MCF 10A (cell line): ENCODE measurements around the gene CLEC2L. TPM values are rescaled to one million over a fixed set of nuclear protein-coding genes. Genes with fewer than 3 reads are reported as not detected.

ENCODE experiments used
- BruUV-seq: library from RNA; stranded (reverse); fragments of 400-500 nt; replicated peaks from 2 replicates; lab custom pipeline; 2021; lab: Mats Ljungman, UMichigan
- CTCF ChIA-PET: fragments of 300-600 bp; sonication (Branson Sonifier 250); formaldehyde crosslinking; extraction: SDS; loops from one replicate; lab custom pipeline; 2021; ENCODE audit warnings: antibody characterized with exemption, inconsistent platforms; lab: Yijun Ruan, JAX
- POLR2A ChIA-PET: fragments of 300-600, 350-650 bp; sonication (Branson Sonifier 250); formaldehyde crosslinking; extraction: SDS; loops from one replicate; lab custom pipeline; 2020; ENCODE audit warnings: antibody characterized with exemption, inconsistent platforms; lab: Yijun Ruan, JAX
- DNase-seq: peaks from one replicate; pipeline ENCODE4 v3.0.0-alpha.2; 2018; ENCODE audit not compliant: unreplicated experiment
- H3K27ac Mint-ChIP-seq: one replicate; pipeline ENCODE4 v1.8.0; 2022; ENCODE audit warnings: mild to moderate bottlenecking, low read depth, mixed read lengths; ENCODE audit not compliant: unreplicated experiment
- H3K27me3 Mint-ChIP-seq: one replicate; pipeline ENCODE4 v1.8.0; 2022; ENCODE audit warnings: mixed read lengths; ENCODE audit not compliant: insufficient read depth, unreplicated experiment
- H3K36me3 Mint-ChIP-seq: one replicate; pipeline ENCODE4 v1.8.0; 2022; ENCODE audit warnings: mild to moderate bottlenecking, moderate library complexity, mixed read lengths; ENCODE audit not compliant: insufficient read depth, unreplicated experiment
- H3K4me1 Mint-ChIP-seq: one replicate; pipeline ENCODE4 v1.8.0; 2022; ENCODE audit warnings: mixed read lengths; ENCODE audit not compliant: insufficient read depth, unreplicated experiment
- H3K4me3 Mint-ChIP-seq: one replicate; pipeline ENCODE4 v1.8.0; 2022; ENCODE audit warnings: mild to moderate bottlenecking, moderate library complexity, mixed read lengths; ENCODE audit not compliant: unreplicated experiment
- H3K9me3 Mint-ChIP-seq: one replicate; pipeline ENCODE4 v1.8.0; 2022; ENCODE audit warnings: mixed read lengths; ENCODE audit not compliant: unreplicated experiment
- intact Hi-C: fragments of 100-400 bp; cut with micrococcal nuclease; formaldehyde crosslinking; loops from 2 replicates; pipeline ENCODE4 v1.14.1; 2022
- total RNA-seq: library from RNA; stranded (reverse); gene quantifications from 2 replicates; pipeline ENCODE4 v1.2.3, GENCODE V29; 2022
- TF ChIP-seq, protein P1 (sequence below): fragments of 200-600 bp; IDR thresholded peaks from one replicate; pipeline ENCODE4 v1.8.0; 2022; ENCODE audit warnings: antibody characterized with exemption, mild to moderate bottlenecking; ENCODE audit not compliant: unreplicated experiment

The CLEC2L gene
- total RNA-seq, 1 experiment from 2014 or later = not detected

DNA sequence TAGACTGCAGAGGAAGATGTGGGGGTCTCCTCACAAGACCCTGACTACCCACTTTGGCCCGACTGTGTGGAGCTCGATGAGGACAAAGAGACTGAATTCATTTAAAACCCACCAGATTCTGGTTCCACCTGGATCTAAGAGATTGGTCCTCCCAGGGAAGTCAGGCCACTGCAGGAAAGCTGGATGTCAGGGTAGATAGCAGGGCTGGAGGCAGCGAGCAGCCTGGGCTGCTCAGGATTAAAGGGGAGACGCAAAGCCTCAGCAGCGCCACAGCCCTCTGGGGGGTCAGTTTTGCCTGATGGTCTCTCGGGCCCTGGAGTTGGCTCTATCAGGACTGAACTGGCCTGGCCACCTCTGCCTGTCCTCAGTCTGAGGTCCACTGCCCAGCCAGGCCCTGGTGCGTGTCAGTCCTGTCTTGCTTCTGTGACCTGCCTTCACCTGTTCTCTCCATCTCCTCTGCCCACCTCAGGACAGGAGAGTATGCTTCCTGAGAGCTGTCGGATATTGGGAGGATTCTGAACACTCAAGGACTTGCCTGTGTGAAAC, 27.8 kb upstream of the CLEC2L start:
- H3K9me3 Mint-ChIP-seq = peaks cover 7% of the 10 kb centered on the region
- H3K27ac Mint-ChIP-seq = no peak overlapping the region
- H3K36me3 Mint-ChIP-seq = no peaks in the 10 kb centered on the region
- ChIA-PET CTCF (interaction anchor here (1.0 to 1.9 kb wide), 2 partner anchors 53 to 123 kb away, joined by 4 to 6 read pairs; no protein-coding TSS in a partner anchor), POLR2A (interaction anchor here (0.8 to 1.4 kb wide), 2 partner anchors 12 to 46 kb away, joined by 3 to 6 read pairs; no protein-coding TSS in a partner anchor)
- intact Hi-C loops = no loop called here
- no peak overlapping the region for H3K4me3 Mint-ChIP-seq
- TF ChIP-seq, protein P1, sequence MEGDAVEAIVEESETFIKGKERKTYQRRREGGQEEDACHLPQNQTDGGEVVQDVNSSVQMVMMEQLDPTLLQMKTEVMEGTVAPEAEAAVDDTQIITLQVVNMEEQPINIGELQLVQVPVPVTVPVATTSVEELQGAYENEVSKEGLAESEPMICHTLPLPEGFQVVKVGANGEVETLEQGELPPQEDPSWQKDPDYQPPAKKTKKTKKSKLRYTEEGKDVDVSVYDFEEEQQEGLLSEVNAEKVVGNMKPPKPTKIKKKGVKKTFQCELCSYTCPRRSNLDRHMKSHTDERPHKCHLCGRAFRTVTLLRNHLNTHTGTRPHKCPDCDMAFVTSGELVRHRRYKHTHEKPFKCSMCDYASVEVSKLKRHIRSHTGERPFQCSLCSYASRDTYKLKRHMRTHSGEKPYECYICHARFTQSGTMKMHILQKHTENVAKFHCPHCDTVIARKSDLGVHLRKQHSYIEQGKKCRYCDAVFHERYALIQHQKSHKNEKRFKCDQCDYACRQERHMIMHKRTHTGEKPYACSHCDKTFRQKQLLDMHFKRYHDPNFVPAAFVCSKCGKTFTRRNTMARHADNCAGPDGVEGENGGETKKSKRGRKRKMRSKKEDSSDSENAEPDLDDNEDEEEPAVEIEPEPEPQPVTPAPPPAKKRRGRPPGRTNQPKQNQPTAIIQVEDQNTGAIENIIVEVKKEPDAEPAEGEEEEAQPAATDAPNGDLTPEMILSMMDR = no peak
- H3K4me1 Mint-ChIP-seq = peaks cover 14% of the 10 kb centered on the region
- no peaks in the 10 kb centered on the region for H3K27me3 Mint-ChIP-seq
- BruUV-seq = no TSS peak
- DNase-seq = no peak

DNA sequence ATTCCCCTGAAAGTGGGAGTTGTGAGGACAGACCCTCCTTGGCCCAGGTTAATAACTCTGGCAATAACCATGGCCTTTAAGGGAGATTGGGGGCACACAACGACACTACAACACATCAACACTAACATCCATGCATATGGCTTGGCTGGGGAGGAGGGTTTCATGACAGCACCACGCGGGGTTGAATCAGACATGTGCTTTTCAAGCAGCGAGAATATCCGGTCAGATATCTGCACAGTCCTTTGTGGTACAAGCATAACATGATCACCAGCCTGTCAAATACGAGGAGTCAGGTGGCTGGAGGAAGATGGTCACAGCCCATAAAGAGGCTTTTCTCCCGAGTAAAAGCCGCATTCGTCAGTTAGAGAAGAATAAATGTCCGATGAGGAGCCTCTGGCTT, 27.0 kb upstream of the CLEC2L start:
- Mint-ChIP-seq H3K36me3 (no peaks in the 10 kb centered on the region), H3K9me3 (peaks cover 7% of the 10 kb centered on the region), H3K4me3 (no peak overlapping the region), H3K27ac (no peak overlapping the region), H3K27me3 (no peaks in the 10 kb centered on the region), H3K4me1 (peaks cover 14% of the 10 kb centered on the region)
- ChIA-PET CTCF (no interaction called here), POLR2A (no interaction called here)
- intact Hi-C loops = no loop called here
- TF ChIP-seq, protein P1 = no peak
- BruUV-seq = no TSS peak
- no peak for DNase-seq

DNA sequence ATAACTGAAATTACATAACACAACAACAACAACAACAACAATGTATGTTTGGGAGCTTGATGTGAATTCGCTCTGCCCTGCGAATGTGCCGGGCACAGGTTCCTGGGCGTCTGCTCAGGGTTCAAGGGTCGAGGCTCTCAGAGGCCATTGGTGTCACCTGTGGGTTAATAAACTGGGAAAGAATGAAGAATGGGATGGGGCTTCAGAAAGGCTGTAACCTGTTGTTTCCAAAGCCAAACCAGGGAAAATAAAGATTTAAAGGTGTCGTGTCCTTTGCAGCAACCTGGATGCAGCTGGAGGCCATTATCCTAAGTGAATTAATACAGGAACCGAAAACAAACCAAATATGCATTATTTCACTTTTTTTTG, 22.7 kb upstream of the CLEC2L start:
- Mint-ChIP-seq H3K27me3 (no peaks in the 10 kb centered on the region), H3K4me1 (peaks cover 4% of the 10 kb centered on the region), H3K27ac (no peak overlapping the region), H3K9me3 (no peaks in the 10 kb centered on the region), H3K4me3 (peak overlapping the region; percentile 90), H3K36me3 (no peaks in the 10 kb centered on the region)
- TF ChIP-seq, protein P1 = no peak
- no peak for DNase-seq
- ChIA-PET CTCF (interaction anchor here (0.6 to 3.8 kb wide), 26 partner anchors 9 to 547 kb away, joined by 3 to 16 read pairs (median 4); no protein-coding TSS in a partner anchor), POLR2A (interaction anchor here (0.8 to 1.8 kb wide), 3 partner anchors 9 to 71 kb away, joined by 3 to 8 read pairs (median 3); no protein-coding TSS in a partner anchor)
- intact Hi-C loops = loop anchor here (1.0 to 10.0 kb wide), 3 partner anchors 144 to 504 kb away; partner anchors contain the start of gene HIPK2
- BruUV-seq = no TSS peak

DNA sequence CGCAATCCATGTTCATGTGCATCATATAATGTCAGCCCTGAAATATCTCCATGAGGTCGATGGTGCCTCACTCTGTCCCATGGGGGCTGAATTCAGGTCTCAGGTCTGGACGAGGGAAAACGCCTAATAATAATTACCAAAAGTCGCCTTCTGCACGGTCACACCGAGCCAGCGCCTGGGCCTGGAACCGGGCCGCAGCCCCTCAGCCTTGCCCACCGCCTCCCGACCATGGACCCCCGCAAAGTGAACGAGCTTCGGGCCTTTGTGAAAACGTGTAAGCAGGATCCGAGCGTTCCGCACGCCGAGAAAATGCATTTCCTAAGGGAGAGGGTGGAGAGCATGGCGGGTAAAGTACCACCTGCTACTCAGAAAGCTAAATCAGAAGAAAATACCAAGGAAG, 21.3 kb upstream of the CLEC2L start:
- H3K9me3 Mint-ChIP-seq = no peaks in the 10 kb centered on the region
- no peak overlapping the region for H3K27ac Mint-ChIP-seq
- no TSS peak for BruUV-seq
- no peaks in the 10 kb centered on the region for H3K27me3 Mint-ChIP-seq
- peaks cover 4% of the 10 kb centered on the region for H3K4me1 Mint-ChIP-seq
- no peak overlapping the region for H3K4me3 Mint-ChIP-seq
- TF ChIP-seq, protein P1 = no peak
- H3K36me3 Mint-ChIP-seq = no peaks in the 10 kb centered on the region
- intact Hi-C loops = loop anchor here (10.0 kb wide), 2 partner anchors 143 to 273 kb away; partner anchors contain the start of gene HIPK2
- CTCF ChIA-PET = interaction anchor here (0.5 to 3.8 kb wide), 6 partner anchors 12 to 507 kb away, joined by 3 to 16 read pairs (median 3); no protein-coding TSS in a partner anchor
- no peak for DNase-seq
- POLR2A ChIA-PET = no interaction called here
